DMS53 treated with DMSO at 0.1 percent for 48 hours (cell line): ENCODE data around the gene MAP2K6.

Source experiments
- DNase-seq: peaks from one replicate; lab custom pipeline; 2025; ENCODE audit not compliant: unreplicated experiment; lab: John Stamatoyannopoulos, UW

The MAP2K6 gene

GRCh38 chr17:69574257-69575197 lies 160.0 kb downstream of the MAP2K6 start:
- DNase-seq, result no peak

GRCh38 chr17:69575346-69575761 lies 160.9 kb downstream of the MAP2K6 start:
- DNase-seq, result peak; percentile 75

- DNase-seq, result no peak
Measured at GRCh38 chr17:69577098-69577497, 162.6 kb downstream of the MAP2K6 start.

DNA sequence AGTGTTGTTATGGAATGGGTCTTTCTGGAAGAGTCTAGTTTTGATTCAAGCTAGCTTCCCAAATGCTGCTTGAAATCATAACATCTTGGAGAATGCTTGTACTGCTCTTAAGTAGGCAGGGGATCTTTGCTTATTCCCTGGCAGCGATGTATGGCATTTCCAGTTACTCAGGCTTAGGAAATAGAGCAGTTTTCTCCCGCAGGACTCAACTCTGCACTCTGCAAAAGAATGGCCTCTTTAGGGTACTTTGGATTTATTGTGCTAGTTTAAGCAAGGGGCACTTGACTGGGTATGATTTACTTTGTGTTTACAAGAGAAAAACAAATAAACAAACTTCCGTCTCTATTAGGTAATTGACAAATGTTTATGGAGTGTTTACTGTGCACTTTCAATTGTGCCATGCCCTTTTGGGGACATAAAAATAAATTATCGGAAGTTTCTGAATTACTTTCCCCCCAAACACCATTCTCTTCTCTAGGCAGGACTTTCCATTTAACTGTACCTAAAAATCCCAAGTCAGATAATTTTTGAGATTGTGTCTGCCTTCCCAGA lies 164.0 kb downstream of the MAP2K6 start:
- no peak for DNase-seq

- DNase-seq, result no peak
Measured at GRCh38 chr17:69579961-69580677, 165.6 kb downstream of the MAP2K6 start.

DNA sequence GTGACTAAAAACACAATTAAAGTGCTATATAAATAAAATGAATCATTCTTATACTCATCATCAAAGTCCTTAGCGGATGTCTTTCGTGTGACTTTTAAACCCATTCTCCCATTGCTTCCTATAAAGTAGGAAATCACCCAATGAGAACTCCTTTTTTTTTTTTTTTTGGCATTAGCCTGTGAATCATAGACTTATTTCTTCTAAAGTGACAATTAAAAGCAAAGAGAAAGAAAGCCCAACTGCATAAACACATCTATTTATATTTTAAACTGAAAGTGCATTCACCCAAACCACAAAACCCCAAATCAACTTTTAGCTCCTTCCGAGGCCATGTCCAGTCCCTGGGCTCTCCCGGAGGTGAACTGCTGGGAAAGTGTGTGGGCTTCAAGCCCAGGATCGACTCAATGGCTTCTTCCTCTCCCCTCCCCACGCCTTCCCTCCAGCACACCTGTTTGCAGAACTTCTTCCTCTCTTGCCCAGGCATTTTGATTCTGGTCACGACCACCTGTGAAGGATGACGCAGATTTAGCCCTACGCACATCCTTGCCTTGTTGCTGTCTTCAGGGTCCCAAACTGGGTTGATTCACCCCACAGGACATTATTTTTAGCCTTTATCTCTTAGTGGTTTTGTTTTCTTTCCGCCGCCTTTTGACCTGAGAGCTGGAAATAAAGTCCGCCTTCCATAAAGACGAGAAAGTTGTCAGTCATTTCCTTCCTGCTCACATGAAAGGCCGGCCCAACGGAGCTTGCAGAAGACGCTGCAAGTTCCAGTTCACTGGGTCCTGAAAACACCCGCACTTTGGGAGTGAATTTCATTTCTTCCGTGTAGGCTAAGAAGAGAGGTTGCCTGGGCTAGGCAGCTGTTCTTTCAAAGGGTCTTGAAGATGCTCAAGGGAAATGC lies 166.8 kb downstream of the MAP2K6 start:
- DNase-seq, result no peak

DNA sequence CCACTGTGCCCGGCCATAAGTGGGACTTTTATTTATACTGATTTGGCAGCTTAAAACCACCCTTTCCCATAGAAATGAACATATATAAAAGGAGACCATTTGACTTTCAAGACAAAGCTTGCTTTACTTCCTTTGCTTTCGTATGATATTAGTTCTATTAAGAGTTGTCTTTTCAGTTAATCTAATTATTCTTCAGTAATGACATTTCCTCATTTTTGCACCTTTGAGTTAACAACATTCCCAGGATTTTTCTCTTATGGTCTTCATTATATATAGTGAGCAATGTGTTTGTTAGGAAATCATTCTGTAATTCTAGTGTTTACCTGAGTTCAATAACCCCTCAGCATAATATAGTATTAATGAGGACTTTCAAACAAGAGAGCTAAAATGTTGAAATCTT lies 173.8 kb downstream of the MAP2K6 start:
- no peak for DNase-seq

DNA sequence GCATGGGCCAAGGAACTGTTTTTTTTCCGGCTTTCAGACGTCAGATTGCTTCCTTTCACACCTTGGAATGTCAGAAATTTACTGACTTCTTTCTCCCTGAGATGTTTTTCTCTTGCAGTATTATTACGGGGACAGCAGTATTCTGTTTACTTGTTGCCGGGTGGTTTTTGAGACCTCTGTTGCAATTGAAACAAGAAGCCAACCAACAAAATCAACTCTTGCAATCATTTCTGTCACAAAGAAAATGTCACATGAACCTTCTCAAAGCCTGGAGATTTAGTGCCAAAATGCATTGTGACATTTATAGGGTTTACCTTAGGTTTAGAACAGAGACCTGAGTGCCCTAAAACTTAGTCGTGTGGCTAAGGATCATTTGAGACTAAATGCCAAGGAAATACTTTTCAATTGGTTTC lies 174.3 kb downstream of the MAP2K6 start:
- no peak for DNase-seq

GRCh38 chr17:69590671-69591070 lies 176.2 kb downstream of the MAP2K6 start:
- no peak for DNase-seq

- no peak for DNase-seq
Measured at GRCh38 chr17:69592692-69593350, 178.3 kb downstream of the MAP2K6 start.

- DNase-seq, result no peak
Measured at GRCh38 chr17:69593351-69593715, 178.8 kb downstream of the MAP2K6 start.

- DNase-seq, result no peak
Measured at GRCh38 chr17:69593716-69594115, 179.2 kb downstream of the MAP2K6 start.

- DNase-seq, result no peak
Measured at GRCh38 chr17:69594641-69595040, 180.1 kb downstream of the MAP2K6 start.

GRCh38 chr17:69596141-69596540 lies 181.6 kb downstream of the MAP2K6 start:
- DNase-seq, result no peak

- DNase-seq, result no peak
Measured at GRCh38 chr17:69597898-69598692, 183.6 kb downstream of the MAP2K6 start.

DNA sequence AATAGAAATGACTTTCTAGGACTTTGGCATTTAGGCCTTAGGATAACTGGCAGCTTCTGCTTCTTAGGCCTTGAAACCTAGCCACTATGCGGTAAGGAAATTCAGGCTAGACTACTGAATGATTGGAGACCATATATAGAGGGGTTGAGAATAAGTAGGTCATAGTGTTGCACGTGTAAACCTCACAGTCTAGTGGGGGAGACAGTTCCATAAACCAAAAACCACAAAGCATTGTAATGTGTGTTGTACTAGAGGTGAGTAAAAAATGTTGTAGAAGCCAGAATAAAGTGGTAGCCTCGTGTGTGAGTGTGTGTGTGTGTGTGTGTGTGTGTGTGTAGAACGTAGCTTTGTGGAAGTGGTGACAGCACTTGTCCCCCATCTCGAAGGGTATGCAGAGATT lies 188.5 kb downstream of the MAP2K6 start:
- DNase-seq, result no peak
